Activated CD8-positive, alpha-beta memory T cell treated with anti-CD3 and anti-CD28 coated beads, Interleukin-2, amount 50 U/mL, for 1 hour (primary cell): ENCODE data around the gene CLEC3A.
"Not testable (repeated sequence)": the region's sequence is repeated elsewhere in the genome, so short reads cannot be mapped to it uniquely, and the experiment has no call there.

ENCODE experiments used
- DNase-seq: peaks from one replicate; pipeline ENCODE4 v3.0.0-alpha.2; 2020; ENCODE audit errors: extremely low read depth

Gene CLEC3A

DNA sequence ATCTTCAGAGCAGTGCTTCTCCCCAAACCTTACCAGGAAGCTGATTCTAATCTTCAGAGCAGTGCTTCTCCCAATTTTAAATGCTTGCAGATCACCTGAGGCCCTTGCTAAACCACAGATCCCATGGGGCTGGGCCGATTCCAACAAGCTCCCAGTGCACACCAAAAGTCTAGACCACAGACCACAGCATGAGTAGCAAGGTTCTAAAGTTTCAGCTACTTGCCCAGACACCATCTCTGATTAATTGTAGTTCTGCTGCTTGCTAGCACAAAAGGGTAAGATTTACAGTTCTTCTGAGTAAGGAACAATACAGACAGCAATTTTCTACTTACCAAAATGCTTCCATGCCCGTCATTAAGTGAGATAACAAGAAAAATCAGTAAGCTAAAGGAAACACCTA, 12.2 kb downstream of the CLEC3A start:
- no peak for DNase-seq

DNA sequence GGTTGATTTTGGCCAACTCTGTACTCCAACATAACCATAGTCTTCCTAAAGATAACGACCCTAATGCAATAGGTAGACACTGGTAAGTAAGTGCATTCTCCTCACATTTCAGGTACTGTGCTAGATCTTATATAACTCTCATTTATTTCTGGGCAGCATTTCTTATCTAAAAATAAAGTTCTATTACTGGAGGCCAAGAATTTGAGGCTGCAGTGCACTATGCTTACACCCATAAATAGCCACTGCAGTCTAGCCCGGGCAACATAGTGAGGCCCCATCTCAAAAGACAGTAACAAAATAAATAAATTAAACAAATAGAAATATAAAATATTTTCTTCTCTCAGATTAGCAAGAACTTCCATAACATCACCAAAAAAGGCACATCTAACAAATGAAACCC, 12.7 kb downstream of the CLEC3A start:
- DNase-seq: no peak

DNA sequence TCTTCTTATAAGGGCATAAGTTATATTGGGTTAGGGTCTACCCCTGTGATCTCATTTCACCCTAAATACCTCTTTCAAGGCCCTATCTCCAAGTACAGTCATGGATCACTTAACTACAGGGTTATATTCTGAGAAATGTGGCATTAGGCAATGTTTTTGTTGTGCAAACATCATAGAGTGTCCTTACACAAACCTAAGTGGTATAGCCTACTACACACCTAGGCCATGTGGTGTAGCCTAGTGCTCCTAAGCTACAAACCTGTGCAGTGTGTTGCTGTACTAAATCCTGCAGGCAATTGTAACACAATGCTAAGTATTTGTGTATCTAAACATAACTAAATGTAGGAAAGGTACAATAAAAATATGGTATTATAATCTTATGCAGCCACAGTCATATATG, 18.0 kb downstream of the CLEC3A start:
- no peak for DNase-seq

DNA sequence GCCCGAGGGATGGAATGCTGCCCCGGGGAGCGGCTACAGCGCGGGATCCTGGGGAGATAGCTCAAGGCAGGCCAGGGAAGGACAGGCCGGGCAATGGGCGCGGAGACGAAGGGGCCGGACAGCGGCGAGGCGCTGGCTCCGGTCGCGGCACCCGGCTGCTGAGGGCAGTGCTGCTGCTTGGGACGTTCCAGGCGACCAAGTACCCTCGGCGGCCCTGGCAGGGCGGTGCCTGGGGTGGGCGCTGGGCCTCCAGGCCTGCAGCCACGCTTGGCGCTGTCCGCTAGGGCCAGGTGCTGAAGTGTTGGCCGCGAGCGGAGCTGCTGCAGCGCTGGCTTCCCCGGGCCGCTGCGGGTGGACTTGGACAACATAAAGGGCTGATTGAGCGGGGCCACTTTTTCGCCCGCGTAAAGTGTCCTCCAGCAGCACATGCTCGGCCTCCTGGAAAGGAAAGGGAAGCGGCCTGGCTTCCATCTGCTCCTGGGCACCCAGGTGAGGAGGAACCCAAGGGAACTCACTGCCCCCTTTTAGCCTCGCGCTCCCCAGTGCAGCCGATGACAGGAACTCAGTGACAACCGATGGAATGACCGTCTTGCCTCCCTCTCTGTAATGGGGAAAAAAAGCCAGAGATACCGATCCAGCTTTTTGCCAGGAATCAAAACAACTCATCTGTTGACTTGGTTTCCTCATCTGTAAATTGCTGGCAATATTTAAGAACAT, 23.7 kb downstream of the CLEC3A start:
- DNase-seq: no peak

DNA sequence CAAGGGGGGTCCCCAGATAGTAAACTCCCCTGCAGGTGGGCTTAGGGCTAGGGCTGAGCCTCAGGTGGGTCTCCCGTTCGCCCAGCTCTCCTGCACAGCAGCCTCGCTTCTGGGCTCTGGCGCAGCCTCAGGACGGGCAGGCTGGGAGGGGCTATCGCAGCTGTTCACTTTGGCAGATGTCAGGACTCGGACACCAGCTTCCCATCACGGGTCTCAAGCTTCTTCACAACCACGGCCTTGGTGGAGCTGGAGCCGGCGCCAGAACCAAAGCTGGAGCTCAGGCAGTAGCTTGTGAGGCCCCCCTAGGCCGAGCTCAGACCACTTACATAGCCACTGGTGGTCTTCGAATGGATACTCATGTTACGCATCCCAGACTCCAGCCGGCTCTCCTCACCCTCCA, 26.0 kb downstream of the CLEC3A start:
- DNase-seq: no peak

DNA sequence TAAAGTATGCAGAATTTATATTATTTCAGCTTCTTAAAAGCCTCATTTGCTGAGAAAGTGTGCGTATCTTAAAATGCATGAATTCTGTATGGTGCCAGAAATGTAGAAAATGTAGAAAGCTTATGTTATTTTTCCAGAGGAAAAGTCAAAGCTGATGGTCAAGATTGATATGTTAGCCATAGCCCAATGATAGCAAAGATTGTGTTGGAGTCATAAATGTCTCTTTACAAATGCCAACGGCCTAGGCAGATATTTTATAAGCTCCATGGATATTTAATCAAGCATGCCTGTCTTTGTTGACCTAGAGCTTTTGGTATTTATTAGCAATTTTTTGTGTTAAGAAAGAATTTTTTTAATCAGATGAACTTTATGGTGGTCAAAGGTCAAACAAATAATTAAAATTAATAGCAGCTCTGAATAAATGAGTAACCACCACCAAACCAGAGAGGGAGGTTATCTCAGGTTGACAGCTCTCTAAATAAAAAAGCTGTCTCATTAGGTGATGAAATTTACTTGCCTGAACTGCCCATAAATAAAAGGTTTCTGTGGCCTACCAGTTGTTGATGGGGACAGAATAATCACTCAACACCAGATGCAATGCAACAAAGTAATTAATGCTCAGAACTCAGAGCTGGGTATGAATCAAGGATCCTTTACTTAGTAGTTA, 28.5 kb downstream of the CLEC3A start:
- DNase-seq: no peak

DNA sequence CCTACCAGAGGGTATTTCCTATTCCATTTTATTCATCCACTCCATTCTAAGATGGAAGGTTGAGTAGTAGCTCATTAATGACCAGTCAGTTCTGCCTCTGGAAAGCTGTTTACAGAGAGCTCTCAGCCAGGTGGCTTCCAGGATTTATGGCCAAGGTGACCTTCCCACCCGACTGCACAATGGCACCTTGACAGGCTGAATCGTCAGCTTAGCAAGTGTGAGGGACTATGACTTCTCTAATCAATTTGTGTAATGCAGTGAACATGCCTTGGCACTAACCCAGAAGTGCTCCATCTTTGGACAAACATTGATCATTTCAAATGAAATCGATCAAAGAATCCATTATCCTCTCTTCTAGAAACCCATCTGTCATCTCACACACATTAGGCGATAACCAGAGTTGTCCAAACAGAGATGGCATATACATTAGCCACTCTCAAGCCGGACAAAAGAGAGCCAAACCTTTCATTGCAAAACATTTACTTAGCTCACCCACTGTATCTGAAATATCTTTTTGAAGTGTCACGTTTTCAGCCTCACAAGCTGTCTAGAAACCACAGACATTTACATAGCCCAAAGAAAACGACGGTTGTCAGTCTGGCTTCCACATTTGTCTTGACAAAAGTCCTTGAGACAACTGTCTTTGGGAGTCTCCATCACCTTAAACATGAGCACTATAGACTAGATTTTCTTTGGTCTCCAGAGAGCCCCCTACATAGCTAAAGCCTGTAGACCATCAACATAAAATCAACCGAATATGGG, 35.6 kb downstream of the CLEC3A start:
- no peak for DNase-seq

DNA sequence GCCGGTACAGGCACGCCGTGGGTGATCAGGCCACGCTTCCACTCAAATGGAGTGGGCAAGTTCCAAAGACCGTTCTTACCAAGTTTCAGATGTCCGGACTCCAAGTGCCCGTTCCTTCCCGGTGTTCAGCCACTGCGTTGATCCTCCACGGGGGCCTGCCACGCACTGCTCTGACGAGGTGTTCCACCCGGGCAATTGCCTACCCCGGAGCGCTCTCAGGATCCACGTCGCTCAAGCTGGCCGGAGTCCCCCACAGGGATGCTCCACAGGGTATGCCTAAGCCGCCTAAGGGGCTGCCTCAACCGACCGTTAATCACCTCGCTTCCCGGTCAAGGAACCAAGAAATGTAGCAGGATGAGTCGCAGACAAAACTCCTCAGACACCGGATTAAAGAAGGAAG, 37.5 kb downstream of the CLEC3A start:
- DNase-seq: not testable (repeated sequence)

DNA sequence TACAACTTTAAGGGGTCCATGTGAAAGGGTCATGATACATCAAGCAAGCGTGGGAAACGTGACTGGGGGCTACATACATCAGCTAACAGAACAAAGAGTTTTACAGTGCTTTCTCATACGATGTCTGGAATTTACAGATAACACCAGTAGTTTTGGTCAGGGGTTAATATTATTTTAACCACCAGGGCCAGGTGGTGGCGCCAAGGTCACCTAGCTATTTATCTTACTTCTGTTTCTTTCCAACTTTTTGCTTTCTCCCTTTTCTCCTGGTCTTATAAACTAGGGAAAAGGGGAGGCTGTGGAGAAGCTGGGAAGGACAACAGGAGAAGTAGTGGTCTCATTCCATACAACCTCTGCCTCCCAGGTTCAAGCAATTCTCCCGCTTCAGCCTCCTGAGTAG, 37.9 kb downstream of the CLEC3A start:
- DNase-seq: no peak

DNA sequence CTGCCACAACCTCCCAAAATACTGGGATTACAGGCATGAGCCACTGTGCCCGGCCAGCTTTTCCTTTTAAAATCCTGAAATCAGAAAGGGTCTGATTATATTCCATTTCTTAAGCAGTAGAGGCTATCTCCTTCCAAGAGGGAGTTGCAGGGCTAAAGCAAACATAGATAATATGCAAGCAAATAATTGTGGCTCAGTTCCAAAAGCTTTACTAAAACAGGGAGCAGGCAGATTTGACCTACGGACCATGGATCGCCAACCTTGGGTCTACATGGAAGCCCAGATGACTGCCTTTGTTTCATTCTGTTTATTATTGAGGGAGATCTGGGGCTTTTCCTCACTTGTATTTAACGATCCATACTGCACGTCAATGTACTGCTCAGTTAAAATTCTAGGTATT, 38.5 kb downstream of the CLEC3A start:
- no peak for DNase-seq

DNA sequence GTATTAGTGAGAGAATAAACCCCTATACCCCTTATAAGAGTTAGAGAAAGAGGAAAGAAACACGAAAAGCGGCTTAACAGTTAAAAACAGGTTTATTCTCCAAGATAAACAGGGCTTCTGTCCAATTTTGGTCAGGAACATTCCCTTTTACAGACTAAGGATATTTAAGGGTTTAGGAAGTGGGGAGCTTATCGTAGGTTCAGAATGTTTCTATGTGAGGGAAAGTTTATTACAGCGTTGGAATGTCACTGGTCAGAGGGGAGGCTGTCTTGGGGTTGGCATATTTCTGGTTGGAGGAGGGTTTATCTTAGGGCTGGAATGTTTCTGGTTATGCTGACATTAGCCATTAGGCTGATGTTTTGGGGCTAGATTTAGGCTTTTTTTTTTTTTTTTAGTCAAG, 43.0 kb downstream of the CLEC3A start:
- no peak for DNase-seq

DNA sequence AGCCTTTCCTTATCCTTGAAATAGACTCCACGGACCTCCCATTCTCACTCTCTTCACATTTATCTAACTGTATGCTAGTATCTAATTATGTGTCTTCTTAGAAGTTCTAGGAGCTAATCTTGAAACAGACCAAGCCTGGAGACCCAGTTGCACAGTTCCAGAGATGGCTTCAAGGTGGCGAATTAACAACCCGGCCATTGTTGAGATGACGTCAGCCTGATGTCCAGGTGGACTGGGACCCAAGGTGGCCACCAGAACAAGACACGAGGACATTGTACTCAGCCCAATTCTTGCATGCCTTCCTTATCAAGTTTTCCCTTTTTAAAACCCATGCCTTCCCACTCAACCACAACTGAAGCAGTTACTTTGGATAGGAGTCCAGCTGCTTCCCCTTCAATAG, 47.6 kb downstream of the CLEC3A start:
- no peak for DNase-seq

DNA sequence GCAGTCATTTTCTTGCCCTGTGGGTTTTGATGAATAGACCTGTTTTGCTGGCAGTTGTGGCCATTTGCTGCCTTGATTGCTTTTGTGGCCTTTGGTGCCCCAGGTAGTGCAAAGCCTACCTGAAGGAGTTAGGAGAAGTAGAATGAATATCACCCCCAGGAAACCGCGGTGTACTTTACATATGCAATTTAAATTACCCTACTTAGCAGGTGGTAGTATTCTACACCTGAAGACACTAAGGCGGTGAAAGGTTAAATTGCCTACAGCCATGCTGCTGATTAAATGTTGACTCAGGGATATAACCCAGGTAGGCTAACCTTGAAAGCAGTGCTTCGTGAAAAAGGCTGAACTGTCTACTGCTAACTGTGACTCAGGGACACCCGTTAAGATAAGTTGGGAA, 49.9 kb downstream of the CLEC3A start:
- no peak for DNase-seq

DNA sequence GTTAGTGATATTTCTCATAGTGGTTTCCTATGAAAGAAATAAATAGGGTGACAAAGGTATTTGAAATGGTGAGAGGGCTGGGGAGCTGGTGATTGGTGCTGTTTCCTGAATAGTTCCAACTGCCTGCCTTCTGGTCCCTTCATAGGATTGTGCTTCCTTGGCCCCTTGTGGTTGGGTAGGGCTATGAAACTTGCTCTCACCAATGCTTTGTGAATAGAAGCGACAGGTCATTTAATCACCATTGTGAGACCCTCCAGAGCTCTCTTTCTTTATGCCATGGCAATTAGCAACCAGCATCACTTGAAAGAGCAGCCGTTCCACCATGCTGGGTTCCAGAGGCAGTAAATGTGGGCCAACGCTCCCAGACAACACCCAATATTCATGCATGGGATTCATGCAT, 53.5 kb downstream of the CLEC3A start:
- DNase-seq: no peak

DNA sequence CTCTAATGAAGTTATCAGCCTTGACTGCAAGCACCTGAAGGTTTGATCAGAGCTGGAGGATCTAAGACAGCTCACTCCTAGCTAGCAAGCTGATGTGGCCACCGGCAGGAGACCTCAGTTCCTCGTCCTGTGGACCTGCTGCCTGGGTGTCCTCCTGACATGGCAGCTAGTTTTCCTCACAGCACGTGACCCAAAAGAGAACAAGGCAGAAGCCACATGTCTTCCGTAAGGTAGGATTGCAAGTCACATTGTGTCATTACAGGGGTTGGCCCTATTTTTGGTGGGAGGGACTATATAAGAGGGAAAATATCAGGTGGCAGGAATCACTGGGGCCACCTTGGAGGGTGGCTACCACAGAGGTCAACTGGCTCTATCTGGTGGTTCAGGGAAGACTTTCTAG, 59.0 kb downstream of the CLEC3A start:
- no peak for DNase-seq
